Measurements from ENCODE around the gene ALPL.
"Not testable (repeated sequence)": the region's sequence is repeated elsewhere in the genome, so short reads cannot be mapped to it uniquely, and the experiment has no call there.

ALPL gene

GRCh38 chr1:21509351-21510112 lies at the start of gene ALPL:
TSS of gene ALPL (plus strand) at chr1:21509423. CDS start at chr1:21554082, 44,659 bp downstream.
- in situ Hi-C loops (cut with MboI; ENCODE audit: low sequenced_read_pairs): no loop called here

- in situ Hi-C loops (cut with MboI; ENCODE audit: low sequenced_read_pairs): not testable (repeated sequence)
Observed at GRCh38 chr1:21465127-21465526, 44.1 kb upstream of the ALPL start.

- in situ Hi-C loops (cut with MboI; ENCODE audit: low sequenced_read_pairs): not testable (repeated sequence)
Observed at GRCh38 chr1:21467946-21468345, 41.3 kb upstream of the ALPL start.

- in situ Hi-C loops (cut with MboI; ENCODE audit: low sequenced_read_pairs): no loop called here
Observed at GRCh38 chr1:21468599-21468998, 40.6 kb upstream of the ALPL start.

- in situ Hi-C loops (cut with MboI; ENCODE audit: low sequenced_read_pairs): no loop called here
Observed at GRCh38 chr1:21469581-21469980, 39.6 kb upstream of the ALPL start.

GRCh38 chr1:21472861-21473260 lies 36.4 kb upstream of the ALPL start:
- in situ Hi-C loops (cut with MboI; ENCODE audit: low sequenced_read_pairs): no loop called here

- in situ Hi-C loops (cut with MboI; ENCODE audit: low sequenced_read_pairs): no loop called here
Observed at GRCh38 chr1:21478356-21478755, 30.9 kb upstream of the ALPL start.

- in situ Hi-C loops (cut with MboI; ENCODE audit: low sequenced_read_pairs): not testable (repeated sequence)
Observed at GRCh38 chr1:21483881-21484280, 25.3 kb upstream of the ALPL start.

- in situ Hi-C loops (cut with MboI; ENCODE audit: low sequenced_read_pairs): no loop called here
Observed at GRCh38 chr1:21489146-21489545, 20.1 kb upstream of the ALPL start.

- in situ Hi-C loops (cut with MboI; ENCODE audit: low sequenced_read_pairs): no loop called here
Observed at GRCh38 chr1:21490774-21491487, 18.3 kb upstream of the ALPL start.

- in situ Hi-C loops (cut with MboI; ENCODE audit: low sequenced_read_pairs): no loop called here
Observed at GRCh38 chr1:21491488-21492355, 17.5 kb upstream of the ALPL start.

GRCh38 chr1:21492356-21492625 lies 16.9 kb upstream of the ALPL start:
- in situ Hi-C loops (cut with MboI; ENCODE audit: low sequenced_read_pairs): no loop called here

- in situ Hi-C loops (cut with MboI; ENCODE audit: low sequenced_read_pairs): no loop called here
Observed at GRCh38 chr1:21494196-21494595, 15.0 kb upstream of the ALPL start.

GRCh38 chr1:21495225-21495820 lies 13.9 kb upstream of the ALPL start:
- in situ Hi-C loops (cut with MboI; ENCODE audit: low sequenced_read_pairs): no loop called here

GRCh38 chr1:21496063-21496462 lies 13.2 kb upstream of the ALPL start:
- in situ Hi-C loops (cut with MboI; ENCODE audit: low sequenced_read_pairs): no loop called here

- in situ Hi-C loops (cut with MboI; ENCODE audit: low sequenced_read_pairs): no loop called here
Observed at GRCh38 chr1:21496886-21497285, 12.3 kb upstream of the ALPL start.

GRCh38 chr1:21497466-21498061 lies 11.7 kb upstream of the ALPL start:
- in situ Hi-C loops (cut with MboI; ENCODE audit: low sequenced_read_pairs): no loop called here

GRCh38 chr1:21499283-21499950 lies 9.8 kb upstream of the ALPL start:
- in situ Hi-C loops (cut with MboI; ENCODE audit: low sequenced_read_pairs): no loop called here

- in situ Hi-C loops (cut with MboI; ENCODE audit: low sequenced_read_pairs): no loop called here
Observed at GRCh38 chr1:21503706-21504377, 5.4 kb upstream of the ALPL start.

- in situ Hi-C loops (cut with MboI; ENCODE audit: low sequenced_read_pairs): no loop called here
Observed at GRCh38 chr1:21506804-21507203, 2.4 kb upstream of the ALPL start.

All from HL-60/S4 (cell line).